IPS-20b (cell line): ENCODE data around the gene PHLDB1.

ENCODE experiments used
- H3K27ac ChIP-seq: one replicate; pipeline ENCODE4 v1.5.1; 2013; ENCODE audit warnings: low read length
- H3K27me3 ChIP-seq: 2 replicates; pipeline ENCODE4 v1.6.1; 2013; ENCODE audit warnings: mild to moderate bottlenecking, low read length, inconsistent platforms; ENCODE audit not compliant: insufficient read depth
- H3K36me3 ChIP-seq: 2 replicates; pipeline ENCODE4 v1.6.1; 2013; ENCODE audit warnings: low read depth, mild to moderate bottlenecking, inconsistent platforms, low read length, moderate library complexity; ENCODE audit not compliant: insufficient read depth
- H3K4me1 ChIP-seq: 2 replicates; pipeline ENCODE4 v1.6.1; 2013; ENCODE audit warnings: mild to moderate bottlenecking, control low read depth, inconsistent platforms, low read length, moderate library complexity; ENCODE audit not compliant: insufficient read depth
- H3K4me3 ChIP-seq: 2 replicates; pipeline ENCODE4 v1.5.1; 2013; ENCODE audit warnings: mild to moderate bottlenecking, low read length, inconsistent platforms
- H3K9ac ChIP-seq: 2 replicates; pipeline ENCODE4 v1.6.1; 2013; ENCODE audit warnings: low read depth, mild to moderate bottlenecking, inconsistent platforms, low read length, moderate library complexity
- H3K9me3 ChIP-seq: 2 replicates; pipeline ENCODE4 v1.6.1; 2013; ENCODE audit warnings: mild to moderate bottlenecking, low read depth, low read length, inconsistent platforms; ENCODE audit not compliant: insufficient read depth

Gene PHLDB1

DNA sequence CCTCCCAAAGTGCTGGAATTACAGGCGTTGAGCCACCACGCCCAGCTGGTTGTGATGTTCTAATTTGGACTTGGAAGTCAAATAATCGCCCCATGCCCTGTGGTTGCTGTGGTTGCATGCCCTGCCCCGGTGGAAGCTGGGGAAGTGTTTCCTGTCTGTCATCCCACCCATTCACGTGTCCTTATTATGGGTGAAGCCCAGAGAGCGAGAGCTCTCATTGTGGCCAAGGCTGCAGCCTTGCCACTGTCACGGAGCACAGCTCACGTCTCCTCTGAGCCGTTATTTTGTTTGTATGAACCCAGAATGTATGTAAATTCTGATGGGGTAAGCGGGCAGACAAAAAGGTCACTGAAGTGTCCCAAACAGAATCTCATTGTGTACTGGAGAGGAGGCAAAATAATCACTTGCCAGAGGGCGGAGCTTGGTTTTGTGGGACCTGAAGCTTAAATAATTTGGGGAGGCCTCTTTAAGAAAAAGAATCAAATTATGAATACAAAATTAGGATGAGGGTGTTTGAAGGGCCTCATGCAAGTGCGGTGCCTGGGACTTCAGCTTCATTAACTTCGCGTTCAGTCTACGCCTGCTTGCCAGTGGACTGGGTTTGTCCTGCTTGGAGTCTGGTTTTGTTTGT lies 97.8 kb downstream of the PHLDB1 start:
- Histone ChIP-seq H3K4me1 (peaks cover 7% of the 10 kb centered on the region), H3K4me3 (no peak overlapping the region), H3K9me3 (peaks cover 7% of the 10 kb centered on the region), H3K36me3 (no peaks in the 10 kb centered on the region), H3K27ac (no peak overlapping the region), H3K27me3 (no peaks in the 10 kb centered on the region), H3K9ac (no peak overlapping the region)

DNA sequence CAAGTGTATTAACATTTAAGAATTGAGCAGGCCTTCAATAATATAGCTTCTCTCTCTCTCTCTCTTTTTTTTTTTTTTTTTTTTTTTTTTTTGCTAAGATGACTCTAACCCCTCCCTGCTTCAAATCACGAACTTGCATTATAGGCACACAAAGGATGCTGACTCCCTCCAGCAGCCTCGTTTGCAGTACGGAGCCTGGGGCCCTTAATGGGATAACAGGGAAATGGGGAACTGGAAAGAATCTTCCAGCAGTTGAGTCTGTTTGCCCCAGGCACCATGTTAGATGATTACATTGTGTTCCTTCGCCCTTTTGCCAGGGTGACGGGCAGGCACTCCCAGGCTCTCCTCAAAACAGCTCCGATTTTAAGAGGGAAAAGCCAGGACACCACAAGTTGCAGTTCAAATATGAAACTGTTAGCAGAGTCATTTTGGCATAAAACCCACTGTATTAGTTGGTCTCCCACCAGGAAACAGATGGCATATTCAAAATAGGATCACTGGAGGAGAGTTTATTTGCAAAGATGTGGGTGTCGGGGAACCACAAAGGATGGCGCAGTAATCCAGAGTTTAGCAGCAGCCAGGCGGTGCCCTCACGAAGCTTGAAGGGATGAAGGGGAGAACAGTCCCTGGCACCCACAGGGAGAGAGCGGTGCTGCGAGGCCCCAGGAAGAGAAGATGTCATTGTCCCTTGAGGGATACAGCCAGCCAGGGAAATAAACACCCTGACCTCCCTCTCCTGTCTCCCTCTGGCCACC lies 98.6 kb downstream of the PHLDB1 start:
- Histone ChIP-seq H3K27me3 (no peaks in the 10 kb centered on the region), H3K9ac (no peak overlapping the region)

DNA sequence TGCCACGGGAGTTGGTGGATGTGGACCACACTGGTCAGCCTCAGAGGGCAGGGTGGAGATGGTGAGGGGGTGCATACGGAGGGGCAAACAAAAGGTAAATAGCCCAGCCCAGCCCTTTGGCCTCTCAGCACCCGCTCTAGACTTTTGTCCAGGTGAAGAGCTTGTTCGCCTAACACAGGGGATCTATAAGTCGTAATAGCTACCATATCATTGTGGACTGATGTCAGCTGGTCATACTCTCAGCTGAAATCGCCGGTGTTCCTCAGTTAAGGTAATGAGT lies 99.1 kb downstream of the PHLDB1 start:
- Histone ChIP-seq H3K36me3 (no peaks in the 10 kb centered on the region), H3K9me3 (no peaks in the 10 kb centered on the region), H3K27ac (no peak overlapping the region), H3K4me1 (peaks cover 7% of the 10 kb centered on the region), H3K4me3 (no peak overlapping the region), H3K27me3 (no peaks in the 10 kb centered on the region), H3K9ac (no peak overlapping the region)

More for the DNA sequence above, 98.6 kb downstream of the PHLDB1 start:
- Histone ChIP-seq H3K36me3 (no peaks in the 10 kb centered on the region), H3K4me3 (no peak overlapping the region), H3K9me3 (peaks cover under 1% of the 10 kb centered on the region), H3K4me1 (peaks cover 7% of the 10 kb centered on the region), H3K27ac (no peak overlapping the region)
